NCI-H524 (cell line): ENCODE data around the gene BLOC1S3.

Source experiments
- DNase-seq, 2 experiments: peaks; one replicate each; lab custom pipeline; 2025; lab: John Stamatoyannopoulos, UW

Gene BLOC1S3

DNA sequence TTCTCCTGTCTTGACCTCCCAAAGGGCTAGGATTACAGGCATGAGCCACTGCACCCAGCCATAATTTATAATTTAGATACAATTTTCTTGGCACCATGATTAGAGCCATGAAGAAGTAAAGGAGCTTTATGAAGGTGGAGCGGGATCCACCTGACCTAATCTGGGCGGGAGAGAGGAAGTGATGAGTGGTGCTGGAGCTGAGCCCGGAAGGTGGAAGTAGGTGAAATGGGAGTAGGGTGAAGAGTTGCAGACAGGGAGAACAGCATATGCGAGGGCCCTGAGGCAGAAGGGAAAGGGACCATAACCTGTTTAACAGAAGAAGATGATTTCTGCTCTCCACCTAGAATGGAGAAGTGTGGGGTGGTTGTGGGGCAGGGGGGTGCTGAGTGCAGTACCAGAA lies 4.2 kb downstream of the BLOC1S3 start:
- DNase-seq: no peak

DNA sequence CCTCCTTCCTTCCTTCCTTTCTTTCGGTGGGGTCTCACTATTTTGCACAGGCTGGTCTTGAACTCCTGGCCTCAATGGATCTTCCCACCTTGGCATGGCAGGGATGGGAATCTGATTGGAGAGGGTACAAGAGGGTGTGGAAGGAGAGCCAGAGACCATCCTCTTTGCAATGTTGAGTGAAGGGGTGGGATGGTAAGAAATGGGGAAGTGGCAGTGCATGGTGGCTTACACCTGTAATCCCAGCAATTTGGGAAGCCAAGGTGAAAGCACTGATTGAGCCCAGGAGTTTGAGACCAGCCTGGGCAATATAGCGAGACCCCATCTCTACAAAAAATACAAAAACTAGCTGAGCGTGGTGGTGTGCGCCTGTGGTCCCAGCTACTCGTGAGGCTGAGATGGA lies 5.5 kb downstream of the BLOC1S3 start:
- DNase-seq: no peak

DNA sequence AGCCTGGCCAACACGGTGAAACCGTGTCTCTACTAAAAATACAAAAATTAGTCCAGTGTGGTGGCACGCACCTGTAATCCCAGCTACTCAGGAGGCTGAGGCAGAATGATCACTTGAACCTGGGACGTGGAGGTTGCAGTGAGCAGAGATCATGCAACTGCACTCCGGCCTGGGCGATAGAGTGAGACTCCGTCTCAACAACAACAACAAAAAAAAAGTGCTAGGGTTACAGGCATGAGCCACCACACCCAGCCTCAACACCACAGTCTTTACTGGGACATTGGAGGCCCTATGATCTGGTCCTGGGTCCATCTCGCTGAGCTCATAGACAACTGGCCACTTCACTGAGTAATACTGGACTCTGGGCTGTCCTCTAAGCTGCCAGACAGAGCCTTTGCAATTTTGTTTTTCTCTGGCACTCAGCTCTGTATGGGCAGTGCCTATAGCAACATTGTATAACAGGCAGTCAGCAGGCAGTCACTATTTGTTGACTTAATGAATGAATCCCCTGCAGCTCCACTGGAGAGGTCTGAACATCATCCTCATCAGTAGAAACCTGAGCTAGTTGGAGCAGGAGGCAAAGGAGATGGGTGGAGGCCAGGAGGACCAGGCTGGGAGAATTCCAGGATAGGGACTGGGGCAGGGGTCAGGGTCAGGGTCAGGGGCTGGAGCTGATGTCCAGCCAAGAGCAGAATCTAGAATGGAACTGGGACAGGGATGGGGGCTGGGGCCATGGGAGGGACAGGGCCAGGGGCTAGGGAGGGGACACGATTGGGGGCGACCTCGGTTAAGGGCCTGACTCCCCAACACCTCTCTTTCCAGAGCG lies 8.1 kb downstream of the BLOC1S3 start:
- peak in 1 of 2 experiments; percentile 2 for DNase-seq

DNA sequence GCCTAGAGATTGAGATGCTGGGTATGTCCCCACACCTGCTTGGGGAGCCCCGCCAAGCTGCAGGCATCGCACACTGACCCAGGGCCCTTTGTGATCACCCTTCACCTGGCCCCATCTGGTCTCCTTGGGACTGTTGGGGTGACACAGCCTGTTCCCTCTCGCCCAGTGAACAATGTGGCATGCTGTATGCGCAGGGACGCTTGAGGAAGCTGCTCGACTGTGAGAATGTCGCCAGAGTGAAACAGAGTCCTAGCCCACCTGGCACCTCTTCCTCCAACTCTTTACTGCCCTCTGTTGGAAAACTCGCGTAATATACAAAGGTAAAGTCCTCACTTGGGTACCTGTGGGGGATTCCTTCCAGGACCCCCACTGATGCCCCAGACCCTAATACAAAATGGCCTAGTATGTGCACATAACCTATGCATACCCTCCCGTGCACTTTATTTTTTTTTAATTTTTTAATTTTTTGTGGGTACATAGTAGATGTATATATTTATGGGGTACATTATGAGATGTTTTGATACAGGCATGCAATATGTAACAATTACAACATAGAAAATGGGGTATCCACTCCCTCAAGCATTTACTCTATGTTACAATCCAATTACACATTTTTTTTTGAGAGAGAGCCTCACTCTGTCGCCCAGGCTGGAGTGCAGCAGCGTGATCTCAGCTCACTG lies 9.0 kb downstream of the BLOC1S3 start:
- peak in 1 of 2 experiments; percentile 45 for DNase-seq

DNA sequence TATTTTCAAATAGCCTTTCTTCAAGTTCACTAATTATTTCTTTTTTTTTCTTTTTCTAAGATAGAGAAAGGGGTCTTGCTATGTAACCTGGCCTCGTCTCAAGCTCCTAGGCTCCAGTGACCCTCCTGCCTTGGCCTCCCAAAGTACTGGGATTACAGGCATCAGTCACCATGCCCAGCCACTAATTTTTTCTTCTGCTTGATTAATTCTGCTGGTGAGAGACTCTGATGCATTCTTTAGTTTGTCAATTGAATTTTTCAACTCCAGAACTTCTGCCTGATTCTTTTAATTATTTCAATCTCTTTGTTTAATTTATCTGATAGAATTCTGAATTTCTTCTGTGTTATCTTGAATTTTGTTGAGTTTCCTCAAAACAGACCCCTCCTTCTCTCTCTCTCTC lies 11.4 kb downstream of the BLOC1S3 start:
- DNase-seq: no peak

DNA sequence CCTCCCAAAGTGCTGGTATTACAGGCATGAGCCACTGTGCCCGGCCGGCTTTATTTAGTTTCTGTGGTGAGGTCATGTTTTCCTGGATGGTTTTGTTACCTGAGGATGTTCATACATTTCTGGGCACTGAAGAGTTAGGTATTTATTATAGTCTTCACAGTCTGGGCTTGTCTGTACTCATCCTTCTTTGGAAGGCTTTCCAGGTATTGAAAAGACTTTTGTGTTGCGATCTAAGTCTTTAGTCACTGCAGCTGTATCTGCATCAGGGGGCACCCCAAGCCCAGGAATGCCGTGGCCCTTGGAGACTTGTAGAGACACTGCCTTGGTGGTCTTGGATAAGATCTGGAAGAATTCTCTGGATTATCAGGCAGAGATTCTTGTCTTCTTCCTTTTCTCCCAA lies 12.8 kb downstream of the BLOC1S3 start:
- no peak for DNase-seq

DNA sequence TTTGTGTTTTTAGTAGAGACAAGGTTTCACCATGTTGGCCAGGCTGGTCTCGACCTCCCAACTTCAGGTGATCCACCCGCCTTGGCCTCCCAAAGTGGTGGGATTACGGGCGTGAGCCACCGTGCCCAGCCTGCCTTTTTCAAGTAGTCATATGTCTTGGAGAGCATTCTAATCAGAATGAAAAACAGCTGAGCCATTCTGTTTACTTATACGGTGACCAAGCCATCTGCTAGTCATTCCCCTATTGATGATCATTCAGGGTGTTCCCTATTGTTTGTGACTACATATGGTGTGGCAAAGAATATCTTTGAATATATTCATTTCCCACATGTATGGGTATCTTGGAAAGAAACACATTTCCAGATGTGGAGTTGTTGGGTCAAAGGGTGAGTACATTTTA lies 17.2 kb downstream of the BLOC1S3 start:
- DNase-seq: peak; percentile 12 to 33

DNA sequence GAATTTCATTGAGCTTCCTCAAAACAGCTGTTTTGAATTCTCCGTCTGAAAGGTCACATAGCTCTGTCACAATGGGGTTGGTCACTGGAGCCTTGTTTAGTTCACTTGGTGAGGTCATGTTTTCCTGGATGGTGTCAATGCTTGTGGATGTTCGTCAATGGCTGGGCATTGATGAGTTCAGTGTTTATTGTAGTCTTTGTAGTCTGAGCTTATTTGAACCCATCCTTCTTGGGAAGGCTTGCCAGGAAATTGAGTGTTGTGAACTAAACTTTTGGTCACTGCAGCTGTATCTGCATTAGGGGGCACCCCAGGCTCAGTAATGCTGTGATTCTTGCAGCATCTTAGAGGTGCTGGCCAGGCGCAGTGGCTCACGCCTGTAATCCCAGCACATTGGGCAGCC lies 22.0 kb downstream of the BLOC1S3 start:
- peak in 1 of 2 experiments; percentile 38 for DNase-seq

DNA sequence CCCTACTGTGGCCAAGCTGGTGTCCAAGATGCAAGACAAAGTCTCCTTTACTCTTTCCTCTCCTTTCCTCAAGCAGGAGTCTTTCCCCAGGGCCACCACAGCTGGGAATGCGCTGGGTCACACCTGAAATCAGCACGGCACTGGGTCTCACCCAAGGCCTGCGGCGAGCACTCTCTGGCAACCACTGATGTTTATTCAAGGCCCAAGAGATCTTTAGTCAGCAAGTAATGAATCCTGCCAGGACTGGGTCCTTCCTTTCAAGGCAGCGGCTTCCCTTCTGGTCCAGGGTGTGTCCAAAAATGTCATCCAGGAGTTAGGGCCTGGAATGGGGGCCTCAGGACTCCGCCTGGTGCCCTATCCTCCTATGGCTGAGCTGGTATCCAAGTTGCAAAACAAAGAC lies 24.1 kb downstream of the BLOC1S3 start:
- no peak for DNase-seq

DNA sequence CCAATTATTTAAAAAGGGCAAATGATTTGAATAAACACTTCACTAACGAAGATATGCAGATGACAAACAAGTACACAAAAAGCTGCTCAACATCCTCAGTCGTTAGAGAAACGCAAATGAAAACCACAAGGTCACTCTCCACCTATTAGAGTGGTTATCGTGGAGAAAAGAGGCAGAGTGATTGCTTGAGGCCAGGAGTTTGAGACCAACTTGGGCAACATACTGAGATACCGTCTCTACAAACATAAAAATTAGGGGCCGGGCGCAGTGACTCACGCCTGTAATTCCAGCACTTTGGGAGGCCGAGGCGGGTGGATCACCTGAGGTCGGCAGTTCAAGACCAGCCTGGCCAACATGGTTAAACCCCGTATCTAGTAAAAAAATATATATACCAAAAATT lies 27.2 kb downstream of the BLOC1S3 start:
- no peak for DNase-seq

DNA sequence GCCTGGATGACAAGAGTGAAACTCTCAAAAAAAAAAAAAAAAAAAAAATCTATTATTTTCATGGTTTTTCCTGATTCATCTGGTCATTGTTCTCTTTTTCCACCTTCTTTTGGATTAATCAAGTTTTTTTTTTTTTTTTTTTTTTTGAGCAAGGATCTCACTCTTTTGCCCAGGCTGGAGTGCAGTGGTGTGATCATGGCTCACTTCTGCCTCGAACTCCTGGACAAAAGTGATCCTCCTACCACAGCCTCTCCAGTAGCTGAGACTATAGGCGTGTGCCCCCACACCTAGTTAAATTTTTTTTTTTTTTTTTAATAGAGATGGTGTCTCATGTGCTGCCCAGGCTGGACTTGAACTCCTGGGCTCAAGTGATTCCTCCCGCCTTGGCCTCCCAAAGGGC lies 27.7 kb downstream of the BLOC1S3 start:
- DNase-seq: no peak

DNA sequence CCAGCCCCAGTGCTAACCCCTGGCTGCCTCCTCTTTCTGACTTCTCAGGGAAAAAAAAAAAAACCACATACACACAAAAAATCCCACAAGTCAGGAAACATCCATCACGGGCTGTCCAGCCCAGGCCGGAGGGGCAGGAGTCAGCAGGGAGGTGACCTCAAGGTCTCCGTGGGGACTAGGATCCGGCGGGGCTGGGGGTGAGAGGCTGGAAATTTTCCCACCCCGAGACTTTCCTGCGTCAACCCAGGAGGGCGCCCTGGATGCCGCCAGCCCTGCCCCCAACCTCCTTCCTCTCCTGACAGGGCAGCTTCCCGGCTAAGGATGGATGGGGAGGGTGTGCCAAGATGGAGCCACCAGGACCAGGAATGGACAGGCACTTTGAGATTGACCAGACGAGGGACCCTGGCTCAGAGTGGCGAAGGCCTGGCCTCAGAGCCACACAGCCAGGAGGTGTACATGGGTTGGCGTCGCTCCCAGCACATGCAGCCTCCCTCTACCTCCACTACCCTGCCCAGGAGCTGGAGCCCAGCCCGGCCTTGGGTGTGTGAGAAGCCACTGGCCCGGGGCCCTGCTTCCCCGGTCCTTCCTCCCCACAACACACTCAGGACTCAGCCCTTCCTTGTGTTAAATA lies 33.3 kb downstream of the BLOC1S3 start:
- no peak for DNase-seq

DNA sequence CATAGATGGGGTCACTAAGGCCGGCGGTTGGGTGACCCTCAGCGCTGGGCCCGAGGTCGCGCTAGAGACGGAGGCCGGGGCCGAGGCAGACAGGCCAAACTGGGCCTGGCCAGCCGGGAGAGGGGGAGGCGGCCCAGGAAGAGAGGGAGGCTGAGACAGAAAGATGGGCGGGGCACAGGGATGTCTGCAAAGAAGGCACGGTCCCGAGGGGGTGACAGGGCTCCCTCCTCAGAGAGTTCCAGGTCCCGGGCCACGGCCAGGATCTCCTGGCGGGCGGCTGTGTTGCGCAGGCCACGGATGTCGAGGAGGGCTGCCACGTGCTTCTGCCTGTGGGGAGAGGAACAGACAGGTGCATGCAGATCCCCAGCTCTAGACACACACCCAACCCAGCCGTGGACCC lies 34.4 kb downstream of the BLOC1S3 start:
- no peak for DNase-seq

DNA sequence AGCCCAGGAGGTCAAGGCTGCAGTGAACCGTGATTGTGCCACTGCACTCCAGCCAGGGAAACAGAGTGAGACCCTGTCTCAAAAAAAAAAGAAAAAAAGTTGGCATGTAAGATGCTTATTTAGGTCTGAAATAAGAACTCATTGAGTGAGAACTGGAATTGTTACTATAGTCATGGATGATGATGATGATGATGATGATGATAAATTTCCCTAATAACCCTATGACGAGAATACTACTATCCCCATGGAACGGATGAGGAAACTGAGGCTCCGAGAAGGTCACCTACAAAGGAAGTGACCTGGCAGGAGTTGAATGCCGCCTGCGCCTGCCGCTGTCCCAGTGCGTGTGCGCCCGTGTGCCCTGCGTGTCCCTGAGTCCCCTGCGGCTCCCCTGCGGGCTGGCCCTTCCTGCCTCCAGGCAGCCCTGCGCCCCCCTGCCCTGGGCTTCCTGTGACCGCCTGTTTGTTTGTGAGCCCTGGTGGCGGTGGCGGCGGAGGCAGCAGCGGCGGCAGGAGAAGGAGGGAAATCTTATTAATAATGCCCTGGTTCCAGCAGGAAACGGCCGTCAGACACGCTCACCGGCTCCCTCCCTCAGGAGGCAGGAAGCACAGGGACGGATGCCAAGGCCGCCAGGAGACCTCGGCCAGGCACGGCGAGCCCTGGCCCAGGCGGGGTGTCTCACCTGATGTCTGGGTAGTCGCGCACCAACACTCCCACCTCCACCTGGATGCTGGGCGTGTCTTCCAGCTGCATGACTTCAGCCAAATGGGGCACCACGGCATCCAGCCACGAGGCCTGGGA lies 37.0 kb downstream of the BLOC1S3 start:
- peak in 1 of 2 experiments; percentile 5 for DNase-seq

DNA sequence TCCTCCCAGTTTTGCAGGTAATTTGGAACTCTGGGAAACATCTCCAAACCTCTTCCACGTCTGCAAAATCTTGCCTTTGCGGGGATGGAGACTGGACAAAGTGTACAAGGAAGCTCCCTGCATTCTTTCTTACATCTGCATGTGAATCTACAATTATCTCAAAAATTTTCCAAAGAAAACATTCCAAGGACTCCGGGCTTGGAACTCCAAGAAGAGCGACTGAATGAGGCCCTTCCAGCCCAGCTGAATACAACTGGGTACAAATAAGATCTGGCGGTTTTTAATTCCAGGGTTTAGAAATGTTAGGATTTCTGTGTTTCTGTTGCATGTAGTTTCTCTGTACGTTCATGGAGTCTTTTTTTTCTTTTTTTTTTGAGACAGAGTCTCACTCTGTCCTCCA lies 38.1 kb downstream of the BLOC1S3 start:
- no peak for DNase-seq

DNA sequence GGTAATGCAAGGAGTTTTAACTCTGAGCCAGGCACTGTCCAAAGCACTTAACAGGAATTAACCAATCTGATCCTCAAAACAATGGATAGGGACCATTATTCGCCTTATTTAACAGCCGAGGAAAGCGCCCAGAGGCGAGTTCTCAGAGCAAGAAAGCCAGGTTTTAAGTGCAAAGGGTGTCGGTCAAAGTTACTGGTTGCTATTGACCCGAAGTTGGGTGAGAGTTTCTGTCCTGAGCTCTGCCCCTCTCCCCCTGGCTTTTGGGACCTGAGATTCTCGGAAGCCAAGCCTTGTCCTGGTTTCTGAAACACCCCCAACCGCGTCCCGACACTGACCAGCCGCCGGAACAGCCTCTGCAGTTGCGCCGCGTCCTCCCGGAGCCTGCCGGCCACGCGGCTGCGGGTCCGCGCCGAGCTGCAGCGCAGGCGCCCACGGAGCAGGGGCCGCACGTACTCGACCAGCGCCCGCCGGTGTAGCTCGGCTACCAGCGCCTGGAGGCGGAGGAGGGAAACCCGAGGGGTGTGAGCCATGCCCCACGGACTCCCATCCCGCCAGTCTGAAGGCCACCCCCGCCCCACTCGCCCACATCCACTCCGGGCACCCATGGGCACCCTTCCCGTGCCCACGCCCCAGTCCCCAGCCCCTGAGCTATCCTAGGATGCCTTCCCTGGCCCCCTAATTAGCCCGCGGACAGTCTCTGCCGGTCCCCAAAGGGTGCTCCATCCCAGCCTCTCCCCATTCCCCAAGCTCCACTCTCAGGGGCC lies 38.8 kb downstream of the BLOC1S3 start:
- DNase-seq: no peak

DNA sequence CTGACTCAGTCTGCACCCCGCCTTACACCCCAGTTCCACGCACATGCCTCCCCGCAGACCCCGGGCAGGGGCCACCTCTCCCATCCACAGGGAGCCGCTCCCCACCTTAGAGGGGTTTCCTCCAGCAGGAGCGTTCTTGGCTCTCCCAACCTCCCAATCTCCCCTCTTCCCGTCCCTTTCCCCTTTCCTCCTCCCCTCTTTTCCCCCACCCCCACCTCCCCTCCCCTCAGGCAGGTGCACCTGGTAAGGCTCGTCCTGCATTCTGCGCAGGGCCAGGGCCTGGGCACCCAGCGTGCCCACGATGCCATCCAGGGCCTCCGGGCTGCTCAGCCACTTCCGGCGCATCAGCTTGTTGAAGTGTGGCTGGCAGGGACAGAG lies 39.4 kb downstream of the BLOC1S3 start:
- DNase-seq: no peak

DNA sequence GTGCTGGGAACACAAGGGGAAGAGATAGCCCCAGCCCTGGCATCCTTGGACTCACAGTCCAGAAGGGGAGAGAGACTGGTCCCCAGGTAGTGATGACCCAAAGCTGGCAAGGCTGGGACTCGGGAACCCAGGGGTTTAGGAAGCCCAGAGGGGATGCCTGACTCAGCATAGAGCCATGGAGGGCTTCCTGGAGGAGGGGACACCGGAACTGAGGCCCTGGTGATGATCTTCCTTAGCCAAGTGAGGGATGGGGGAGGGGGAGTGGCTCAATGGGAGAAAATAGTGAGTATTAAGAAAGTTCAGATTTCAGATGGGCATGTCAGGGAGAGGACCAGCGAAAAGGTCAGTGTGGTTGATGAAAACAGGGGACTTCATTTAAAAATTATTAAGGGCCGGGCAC lies 39.8 kb downstream of the BLOC1S3 start:
- DNase-seq: no peak

DNA sequence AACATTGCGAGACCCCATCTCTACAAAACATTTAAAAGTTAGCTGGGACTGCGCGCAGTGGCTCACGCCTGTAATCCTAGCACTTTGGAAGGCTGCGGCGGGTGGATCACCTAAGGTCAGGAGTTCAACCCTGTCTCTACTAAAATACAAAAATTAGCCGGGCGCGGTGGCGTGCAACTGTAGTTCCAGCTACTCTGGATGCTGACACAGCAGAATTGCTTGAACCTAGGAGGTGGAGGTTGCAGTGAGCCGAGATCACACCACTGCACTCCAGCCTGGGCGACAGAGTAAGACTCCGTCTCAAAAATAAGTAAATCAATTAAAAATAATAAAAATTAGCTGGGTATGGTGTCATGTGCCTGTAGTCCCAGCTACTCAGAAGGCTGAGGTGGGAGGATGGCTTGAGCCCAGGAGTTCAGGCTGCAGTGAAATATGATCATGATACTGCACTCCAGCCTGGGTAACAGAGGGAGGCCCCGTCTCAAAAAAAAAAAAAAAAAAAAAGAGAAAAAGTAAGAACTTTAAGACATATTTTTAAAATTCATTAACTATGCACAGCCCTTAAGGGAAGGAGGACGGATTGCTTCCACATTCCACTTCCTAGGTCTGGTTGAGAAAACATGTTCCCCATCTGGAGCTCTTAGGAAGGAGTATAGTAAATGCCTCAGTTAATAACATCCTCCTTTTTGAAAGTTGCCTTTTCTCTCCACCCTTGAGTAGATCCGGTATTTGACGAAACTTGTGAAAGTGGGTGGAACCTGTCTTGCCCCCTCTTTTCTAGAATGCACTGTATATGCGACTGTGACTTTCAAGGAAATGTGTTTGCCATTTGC lies 40.5 kb downstream of the BLOC1S3 start:
- no peak for DNase-seq

DNA sequence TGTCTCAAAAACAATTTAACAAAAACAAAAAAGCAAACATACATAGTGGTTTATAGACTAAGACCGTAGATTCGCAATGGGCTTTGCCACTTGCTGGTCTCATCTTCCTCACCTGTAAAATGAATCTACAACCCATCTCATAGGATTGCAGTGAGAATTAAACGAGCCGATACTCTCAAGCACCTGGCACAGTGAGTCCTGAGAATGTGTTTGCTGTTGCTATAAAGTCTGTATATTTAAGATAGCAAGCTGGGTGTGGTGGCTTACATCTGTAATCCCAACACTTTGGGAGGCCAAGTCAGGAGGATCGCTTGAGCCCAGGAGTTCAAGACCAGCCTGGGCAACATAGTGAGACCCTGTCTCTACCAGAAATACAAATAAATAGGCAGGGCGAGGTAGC lies 44.1 kb downstream of the BLOC1S3 start:
- no peak for DNase-seq

DNA sequence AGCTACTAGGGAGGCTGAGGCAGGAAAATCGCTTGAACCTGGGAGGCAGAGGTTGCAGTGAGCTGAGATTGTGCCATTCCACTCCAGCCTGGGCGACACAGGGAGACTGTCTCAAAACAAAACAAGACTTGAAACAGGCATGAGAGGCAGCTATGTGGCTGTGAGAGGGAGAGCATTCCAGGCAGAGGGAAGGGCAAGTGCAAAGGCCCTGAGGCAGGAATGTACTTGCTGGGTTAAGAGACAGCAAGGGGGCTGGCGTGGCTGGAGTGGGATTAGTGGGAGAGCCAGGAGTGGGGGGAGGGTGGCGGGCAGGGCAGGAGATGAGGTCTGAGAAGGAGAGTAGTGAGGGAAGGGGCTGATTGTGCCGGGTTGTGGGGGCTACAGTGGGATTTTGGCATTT lies 45.3 kb downstream of the BLOC1S3 start:
- no peak for DNase-seq
